HG02852 (cell line): ENCODE results near the gene ZBTB46.
"Not testable (repeated sequence)": the region's sequence is repeated elsewhere in the genome, so short reads cannot be mapped to it uniquely, and the experiment has no call there.

Experiments used
- ATAC-seq: cut with Tn5 transposase; IDR thresholded peaks from one replicate; pipeline ENCODE4 v1.9.1; 2021; ENCODE audit warnings: mild to moderate bottlenecking, moderate library complexity; ENCODE audit not compliant: unreplicated experiment

ZBTB46 gene

DNA sequence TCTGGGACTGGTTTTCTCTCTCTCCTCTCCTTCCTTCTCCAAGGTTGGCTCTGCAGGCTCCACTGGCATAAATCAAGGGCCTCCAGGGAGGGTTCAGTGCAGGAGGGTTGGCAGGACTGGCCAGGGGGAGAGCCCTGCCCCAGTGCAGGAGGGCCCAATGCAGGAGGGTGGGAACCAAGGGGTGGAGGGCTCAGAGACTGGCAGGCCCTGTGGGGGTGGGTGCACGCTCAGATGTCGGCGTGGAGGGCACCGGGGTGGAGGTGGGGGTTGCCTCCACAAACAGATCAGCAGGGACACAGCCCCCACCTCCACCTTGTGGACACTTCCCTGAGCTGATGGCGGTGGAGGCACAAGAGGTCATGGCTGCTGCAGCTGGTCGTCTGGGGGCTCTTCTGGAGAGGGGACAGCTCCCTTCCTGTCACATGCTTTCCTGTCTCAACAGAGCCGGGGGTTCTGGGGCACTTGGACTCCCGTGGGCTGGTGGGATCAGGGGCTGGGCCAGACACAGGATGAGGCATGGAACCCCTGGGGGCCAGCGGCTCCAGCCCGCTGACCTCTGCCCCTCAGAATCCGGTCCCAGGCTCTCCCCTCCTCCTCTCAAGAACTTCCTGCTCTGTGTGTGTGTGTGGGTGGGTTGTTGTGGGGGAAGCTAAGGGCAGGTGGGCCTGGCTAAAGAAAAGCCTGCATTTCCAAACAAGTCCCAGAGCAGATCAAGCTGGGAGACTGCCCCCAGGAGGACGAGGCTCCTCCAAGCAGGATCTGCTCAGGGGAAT is 27.5 kb upstream of the ZBTB46 start:
- ATAC-seq: no peak

DNA sequence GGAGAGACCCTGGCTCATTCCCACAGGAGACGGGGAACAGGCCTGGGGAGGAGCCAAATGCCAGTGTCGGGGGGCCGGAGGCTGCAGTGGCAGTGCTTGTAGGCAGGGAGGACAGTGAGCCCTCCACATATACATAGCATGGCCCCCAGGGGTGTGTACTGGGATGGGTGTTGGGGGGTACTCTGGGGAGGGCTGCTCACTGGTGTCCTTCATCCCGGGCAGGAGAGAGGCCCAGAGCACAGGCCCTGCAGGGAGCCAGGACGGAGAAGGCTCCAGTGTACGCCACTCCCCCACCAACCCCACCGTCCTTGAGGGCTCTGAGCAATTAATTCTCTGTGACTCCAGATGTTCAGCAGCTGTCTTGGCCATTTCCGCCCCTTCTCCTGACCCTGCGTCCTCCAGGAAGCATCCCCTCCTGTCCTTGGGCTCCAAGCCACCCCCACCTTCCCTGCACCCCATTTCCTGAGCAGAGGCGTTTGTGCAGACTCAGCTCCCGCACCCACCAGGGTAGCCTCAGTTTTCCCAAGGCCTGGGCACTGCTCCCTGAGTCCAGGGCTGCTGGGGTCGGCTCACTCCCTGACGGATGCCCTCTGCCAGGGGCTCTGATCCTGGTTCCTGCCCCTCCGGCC is 26.8 kb upstream of the ZBTB46 start:
- no peak for ATAC-seq

DNA sequence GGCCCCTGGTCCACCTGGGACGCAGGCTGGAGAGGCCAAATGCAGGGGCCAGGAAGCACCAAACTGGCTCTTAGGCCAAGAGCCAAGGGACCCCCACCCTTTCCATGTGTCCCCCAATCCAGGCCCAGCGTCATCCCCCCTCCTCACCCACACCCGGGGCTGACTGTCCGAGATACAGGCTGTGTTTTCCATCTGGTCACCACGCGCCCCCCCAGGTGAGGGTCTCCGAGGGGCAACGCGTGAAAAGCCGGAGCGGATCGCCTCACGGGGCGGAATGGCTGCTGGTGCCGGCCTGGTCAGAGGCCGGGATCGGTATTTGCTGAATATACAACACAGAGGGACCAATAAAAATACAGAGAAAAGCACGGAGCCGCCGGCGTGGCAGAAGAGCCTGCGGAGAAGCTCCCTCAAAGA is 25.0 kb upstream of the ZBTB46 start:
- ATAC-seq: no peak

DNA sequence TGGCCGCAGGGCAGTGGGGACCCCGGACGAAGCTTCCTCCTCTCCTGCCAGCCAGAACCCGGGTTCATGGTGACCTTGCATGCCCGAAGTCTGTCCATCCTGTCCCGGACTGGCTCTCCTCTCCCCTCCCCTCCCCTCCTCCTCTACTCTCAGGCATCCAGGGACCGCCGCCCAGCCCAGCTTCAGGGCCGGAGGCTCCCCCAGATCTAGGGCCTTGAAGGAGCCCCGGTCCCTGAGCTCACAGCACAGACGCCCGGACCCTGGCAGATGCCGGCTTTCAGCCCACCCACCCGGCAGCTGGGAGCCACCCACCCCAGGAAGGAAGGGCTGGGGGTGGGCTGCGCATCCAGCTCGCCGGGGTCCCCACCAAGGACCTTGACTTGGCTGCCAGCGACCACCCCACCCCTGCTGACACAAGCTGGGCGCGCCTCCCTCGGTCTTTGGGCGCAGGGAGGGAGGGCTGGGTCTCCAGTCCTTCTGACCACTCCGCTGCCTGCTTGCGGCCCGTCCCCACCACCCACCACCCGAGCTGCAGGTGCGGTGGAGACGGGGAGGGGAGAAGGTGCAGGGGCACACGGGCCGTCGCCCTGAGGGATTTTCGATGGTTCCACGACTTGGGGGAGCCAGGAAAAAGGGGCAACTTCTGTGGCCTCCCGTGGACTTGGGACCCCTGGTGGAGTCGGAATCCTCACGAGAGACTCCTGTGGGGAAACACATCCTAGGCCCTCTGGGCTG is 24.5 kb upstream of the ZBTB46 start:
- no peak for ATAC-seq

DNA sequence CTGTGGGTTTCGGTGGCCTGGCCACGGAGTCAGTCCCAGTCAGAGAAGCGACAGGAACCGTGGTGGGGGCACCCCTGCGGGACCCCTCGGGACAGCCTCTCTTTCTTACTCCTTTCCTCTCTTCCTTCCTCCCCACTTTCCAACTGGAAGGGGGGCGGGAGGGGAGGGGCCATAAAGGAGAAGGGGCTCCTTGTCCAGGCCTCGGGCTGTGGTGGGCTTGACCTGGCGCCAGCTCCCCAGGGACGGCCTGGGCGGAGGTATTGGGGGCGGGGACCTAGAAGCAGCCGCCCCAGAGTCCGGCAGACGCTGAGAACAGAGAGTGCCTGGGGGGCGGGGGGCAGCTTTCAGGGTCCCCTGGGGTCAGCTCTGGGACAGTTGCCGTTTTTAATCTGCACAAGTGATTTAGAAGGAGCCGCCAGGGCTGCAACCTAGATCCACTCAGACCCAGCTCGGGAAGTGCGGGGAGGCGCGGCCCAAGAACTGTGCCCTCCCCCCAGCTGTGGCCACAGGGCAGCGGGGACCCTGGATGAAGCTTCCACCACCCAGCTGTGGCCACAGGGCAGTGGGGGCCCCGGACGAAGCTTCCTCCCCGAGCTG is 23.8 kb upstream of the ZBTB46 start:
- ATAC-seq: no peak

DNA sequence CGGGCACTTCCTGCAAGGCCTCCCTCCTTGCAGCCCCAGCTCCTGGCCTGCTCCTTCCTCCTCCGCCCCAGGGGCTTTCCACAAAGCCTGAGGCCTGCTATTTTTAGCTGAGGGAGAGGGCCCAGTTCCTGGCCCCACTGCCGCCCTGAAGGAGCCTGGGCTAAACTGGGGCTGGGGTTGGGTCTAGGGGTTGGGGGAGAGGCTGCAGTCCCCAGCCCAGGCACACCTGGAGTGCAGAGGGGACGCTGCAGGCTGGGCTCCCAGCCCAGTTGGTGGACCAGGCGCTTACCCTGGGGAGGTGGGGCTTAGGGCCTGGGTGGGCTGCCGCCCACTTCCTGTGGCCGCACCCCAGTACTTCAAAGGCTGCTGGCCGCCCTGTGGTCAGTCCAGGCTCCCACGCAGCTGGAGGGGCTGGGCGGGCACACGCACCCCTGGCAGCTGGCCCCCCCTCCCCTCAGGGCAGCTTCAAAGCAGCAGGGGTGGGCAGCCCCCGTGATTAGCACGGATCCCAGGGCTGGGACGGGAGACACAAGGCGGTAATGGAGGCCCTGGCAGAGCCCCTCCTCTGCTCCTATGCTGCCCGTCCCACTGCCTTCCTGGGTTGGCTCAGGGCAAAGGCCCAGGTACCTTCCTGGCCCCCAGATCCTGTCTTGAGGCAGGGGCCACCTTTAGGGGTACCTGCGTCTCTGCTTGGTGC is 23.2 kb upstream of the ZBTB46 start:
- no peak for ATAC-seq

DNA sequence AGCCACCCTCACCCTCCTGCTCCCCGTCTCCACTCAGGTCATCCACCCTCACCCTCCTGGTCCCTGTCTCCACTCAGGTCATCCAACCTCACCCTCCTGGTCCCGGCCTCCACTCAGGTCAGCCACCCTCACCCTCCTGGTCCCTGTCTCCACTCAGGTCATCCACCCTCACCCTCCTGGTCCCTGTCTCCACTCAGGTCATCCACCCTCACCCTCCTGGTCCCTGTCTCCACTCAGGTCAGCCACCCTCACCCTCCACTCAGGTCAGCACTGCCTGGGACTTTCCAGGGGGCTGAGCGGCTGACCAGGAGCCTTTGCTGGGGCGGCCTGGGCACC is 22.6 kb upstream of the ZBTB46 start:
- ATAC-seq: not testable (repeated sequence)

DNA sequence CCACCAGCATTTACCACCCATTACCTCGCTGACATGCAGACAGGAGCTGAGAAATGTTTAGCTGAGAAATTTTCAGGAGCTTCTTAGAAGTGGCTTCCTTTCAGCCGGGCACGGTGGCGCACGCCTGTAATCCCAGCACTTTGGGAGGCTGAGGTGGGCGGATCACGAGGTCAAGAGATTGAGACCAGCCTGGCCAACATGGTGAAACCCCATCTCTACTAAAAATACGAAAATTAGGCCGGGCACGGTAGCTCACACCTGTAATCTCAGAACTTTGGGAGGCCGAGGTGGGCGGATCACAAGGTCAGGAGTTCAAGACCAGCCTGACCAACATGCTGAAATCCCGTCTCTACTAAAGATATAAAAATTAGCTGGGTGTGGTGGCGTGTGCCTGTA is 20.5 kb upstream of the ZBTB46 start:
- ATAC-seq: not testable (repeated sequence)

DNA sequence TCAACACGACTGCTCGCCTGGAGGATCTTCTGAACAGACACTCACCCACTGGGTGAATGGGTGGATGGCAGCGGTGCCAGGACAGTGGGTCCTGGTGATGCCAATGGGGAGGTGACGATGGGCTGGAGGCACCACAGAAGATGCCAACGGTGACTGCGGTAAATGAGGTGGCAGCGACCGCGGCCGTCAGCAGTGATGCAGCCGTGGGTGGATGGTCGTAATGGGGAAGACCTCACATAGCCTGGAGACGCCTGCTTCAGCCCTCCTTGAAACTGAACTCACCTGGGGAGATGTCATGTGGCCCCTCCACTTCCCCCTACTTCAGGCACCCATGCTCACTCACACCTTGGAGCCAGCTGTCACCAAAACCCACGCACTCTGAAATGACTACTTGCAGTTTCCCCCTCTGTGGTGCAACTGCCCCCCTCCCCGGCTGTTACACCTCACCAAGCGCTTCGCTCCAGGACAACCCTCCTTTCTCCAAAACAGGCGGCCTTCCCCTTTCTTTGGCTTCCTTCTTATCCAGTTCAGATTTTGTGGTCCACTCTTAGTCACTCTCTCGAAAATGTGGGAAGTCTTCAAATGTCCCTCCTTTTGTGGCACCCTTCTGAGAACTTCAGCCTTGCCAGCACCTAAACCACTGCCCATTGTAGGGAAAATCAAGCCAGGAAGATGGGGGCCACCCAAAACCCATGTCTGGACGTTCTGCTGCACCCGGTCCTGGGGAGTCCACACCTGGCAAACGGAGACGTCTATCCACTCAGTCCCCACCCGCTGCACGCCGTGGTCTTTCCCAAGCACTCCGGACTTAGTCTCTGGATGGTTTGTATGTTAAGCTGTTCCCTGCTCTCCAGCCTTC is 19.9 kb upstream of the ZBTB46 start:
- peak; percentile 78 for ATAC-seq

DNA sequence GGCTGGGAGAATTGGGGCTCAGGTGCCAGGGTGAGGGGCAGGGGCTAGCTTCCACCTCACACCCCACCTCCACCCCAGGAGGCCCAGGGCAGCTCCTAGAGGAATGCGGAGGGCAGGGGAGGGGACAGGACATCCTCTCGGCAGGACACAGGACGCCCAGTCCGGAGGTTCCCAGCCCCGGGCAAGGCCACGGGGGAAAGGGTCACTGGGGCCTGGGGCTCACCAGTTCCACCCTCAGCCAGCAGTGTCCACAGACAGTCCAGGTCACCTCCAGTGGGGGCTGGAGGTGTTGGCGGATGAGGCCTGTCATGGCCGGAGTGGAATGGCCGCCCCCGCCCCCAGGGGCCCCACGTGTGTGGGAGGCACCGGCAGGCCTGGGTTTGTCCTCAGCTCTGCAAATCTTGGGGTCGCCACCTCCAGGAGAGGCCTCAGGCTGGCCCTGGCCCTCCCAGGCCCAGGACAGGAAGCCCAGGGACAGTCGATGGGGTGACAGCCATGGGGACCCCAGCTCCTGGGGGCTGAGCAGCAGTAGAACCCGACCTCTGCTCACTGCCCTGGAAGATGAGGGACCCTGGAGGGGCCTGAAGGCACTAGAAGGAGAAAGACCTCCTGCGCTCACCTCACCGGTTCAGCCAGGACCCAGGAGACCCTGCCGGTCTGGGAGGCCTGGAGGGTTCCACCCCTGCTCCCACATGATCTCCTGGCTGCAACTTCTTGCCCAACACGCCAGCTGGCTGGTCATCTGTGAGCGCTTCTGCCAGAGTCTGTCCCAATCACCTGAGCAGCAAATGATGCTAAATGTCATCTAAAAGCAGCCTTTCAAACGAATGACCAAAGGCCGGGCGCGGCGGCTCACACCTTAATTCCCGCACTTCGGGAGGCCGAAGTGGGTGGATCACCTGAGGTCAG is 17.2 kb upstream of the ZBTB46 start:
- no peak for ATAC-seq

DNA sequence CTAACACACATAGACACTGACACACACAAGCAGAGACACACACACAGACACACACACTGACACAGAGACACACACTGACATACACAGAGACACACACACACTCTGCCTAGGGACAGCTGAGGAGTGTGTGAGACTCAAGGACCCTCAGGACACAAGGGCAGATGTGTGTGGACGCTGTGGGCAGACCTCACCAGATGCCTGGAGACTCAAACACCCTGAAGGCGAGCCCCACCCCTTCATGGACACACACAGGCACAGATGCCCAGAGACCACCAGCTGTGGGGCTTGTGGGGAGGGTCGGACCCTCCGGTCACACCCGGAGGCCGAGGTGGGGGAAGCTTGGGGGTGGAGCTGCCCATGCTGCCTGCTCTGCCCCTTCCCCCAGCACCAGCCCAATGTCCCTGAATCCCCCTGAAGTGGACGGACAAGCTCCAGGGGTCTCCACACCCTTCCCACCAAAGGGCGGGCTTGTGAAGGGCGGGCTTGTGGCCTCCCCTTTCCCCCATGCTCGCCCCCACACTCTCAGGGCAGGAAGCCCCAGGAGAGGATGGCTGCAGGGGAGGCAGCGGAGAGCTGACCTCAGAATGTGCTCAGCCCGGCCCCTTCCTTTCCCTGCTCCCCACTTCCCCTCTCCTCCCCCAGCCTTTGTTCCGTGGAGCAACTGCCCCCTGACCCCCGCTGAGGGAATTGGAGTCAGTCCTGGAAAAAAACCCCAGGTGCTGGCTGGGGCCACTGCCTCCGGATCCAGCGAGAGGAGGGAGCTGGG is 16.4 kb upstream of the ZBTB46 start:
- no peak for ATAC-seq

DNA sequence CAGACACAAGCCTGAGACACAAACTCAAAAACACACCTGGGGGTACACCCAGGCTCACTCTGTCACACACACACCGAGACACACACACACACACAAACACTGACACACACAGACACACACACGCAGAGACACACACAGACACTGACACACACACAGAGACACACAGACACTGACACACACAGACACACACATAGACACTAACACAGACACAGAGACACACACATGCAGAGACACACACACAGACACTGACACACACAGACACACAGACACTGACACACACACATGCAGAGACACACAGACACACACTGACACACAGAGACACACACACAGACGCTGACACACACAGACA is 15.8 kb upstream of the ZBTB46 start:
- no peak for ATAC-seq

DNA sequence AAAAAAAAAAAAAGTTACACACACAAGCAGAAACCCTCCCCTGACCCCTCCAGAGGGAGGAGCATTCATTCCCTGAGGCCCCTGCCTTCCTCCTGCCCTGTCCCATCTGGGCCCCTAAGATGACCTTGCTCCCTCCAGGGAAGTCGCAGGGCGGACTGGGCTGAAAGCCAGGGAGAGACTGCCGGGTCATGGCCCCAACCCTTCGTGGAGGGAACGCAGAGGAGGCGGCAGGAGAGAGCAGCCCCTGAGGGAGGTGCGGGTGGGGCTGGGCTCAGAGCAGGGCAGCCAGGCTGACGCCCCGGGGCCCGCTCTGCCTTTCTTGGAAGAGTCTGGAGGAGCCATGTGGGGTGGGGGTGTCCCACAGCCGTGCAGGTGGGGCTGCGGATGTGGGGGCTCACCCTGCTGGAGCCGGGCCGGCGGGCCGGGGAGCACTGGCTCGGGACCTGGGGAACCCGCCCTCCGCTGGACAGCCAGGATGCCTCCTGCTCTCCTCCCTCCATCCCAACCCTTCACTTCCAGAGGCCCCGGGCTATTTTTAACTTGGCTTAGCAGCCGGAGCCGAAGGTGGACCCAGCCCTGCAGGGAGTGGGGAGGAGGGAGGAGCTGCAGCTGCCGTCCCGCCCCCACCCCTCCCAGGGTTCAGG is 15.2 kb upstream of the ZBTB46 start:
- no peak for ATAC-seq

DNA sequence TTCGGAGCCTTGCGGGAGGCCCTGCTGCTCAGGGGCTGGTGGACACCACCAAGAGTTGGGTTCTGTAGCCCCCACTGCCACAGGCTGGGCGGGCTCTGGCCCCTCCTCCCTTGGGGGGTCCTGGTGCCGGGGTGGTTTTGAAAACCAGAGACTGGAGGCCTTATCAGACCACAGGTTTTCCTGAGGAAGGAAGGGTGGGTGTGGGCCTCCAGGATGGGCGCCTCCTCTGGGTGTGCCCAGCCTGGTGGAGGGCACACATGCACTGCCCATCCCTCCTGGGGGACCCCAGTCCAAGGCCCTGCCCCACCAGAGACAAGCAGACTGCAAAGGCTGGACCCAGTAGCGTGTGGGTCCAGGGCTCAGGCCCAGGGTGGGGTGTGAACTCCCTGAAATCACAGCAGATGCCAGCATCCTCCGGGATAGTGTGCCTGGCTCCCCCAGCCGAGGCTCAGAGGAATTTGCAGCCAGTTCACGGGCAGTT is 13.5 kb upstream of the ZBTB46 start:
- ATAC-seq: no peak

DNA sequence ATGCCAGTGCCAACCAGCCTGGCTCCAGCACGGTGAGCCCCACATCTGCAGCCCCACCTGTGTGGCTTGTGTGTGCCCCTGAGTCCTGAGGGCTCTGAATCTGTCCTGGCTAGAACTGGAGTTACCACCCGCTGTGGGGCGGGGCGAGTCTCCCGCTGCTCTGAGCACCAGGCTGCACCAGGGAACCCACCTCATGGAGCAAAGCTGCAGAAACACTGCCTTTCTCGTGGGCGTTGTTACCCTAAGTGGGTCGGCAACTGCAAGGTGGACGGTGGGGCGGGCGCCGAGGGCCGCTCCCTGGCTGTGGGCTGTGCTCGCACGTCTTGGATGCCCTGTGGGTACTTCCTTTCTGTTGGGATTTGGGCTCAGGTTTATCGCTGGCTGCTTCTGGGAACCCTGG is 12.7 kb upstream of the ZBTB46 start:
- ATAC-seq: no peak

DNA sequence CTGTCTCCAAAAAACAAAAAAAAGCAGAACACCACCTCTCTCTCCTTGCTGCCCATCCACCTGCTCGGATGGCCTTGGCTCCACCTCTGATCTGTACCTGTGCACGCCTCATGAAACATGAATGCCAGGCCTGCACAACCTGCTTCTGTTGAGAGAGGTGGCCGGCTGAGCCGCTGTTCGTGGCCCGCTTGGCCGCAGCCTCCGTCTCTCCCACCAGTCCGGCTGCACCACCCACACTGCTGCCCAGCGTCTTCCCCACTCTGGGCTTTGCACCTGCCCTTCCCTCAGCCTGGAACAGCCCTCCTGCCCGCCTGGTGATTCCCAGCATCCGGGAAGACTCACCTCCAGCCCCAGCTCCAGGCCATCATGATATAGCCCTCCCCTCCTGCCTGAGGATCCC is 12.2 kb upstream of the ZBTB46 start:
- ATAC-seq: no peak

DNA sequence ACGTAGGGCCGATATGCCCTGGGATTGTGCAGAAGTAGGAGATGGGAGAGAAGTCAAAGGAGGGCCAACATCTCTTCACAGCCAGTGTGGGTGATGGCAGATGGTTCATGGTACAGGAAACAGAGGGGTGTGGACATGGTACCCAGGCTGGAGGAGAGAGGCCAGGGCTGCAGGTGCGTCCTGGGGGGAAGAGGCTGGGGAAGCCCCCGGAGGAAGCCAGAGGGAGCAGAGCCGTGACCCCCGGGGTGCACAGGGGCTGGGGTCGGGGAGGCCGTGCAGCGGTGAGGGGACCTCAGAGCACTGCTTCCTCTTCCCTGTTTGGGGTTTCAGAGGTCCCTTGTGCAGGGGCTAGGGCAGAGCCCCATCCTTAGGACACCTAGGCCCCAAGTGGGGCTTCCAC is 11.2 kb upstream of the ZBTB46 start:
- ATAC-seq: no peak

DNA sequence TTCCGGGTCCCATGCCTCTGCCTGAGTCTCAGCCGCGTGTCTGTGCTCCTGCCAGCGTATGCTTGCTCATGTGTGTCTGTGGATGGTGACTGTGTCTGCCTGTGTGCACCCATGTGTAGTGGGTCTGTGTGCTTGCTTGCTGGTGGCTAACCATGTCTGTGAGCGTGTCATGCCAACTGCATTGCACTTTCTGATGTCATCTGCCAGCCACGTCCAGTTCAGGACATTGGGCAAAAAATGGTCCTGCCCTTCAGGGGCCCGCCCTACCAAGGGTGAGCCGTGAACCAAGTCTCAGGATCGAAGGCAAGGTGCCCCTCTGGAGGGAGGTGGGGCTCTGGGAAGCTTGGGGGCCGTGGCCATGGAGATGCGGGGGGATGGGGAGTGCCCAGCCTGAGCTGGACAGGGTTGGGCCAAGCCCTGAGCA is 9.4 kb upstream of the ZBTB46 start:
- no peak for ATAC-seq
